H54 (cell line): ENCODE measurements around the gene PPP4R3B.

Experiments used
- DNase-seq: peaks from one replicate; pipeline ENCODE4 v3.0.0; 2011; ENCODE audit warnings: low spot score, mixed read lengths; ENCODE audit not compliant: insufficient read length
- FAIRE-seq: peaks from 3 replicates; lab custom pipeline; 2011; peaks lifted over from hg19 to GRCh38; lab: Jason Lieb, UNC
- POLR2A ChIP-seq: IDR thresholded peaks from 2 replicates; pipeline ENCODE4 v1.6.1; 2011; ENCODE audit warnings: low read depth, mild to moderate bottlenecking, low read length

Gene PPP4R3B

GRCh38 chr2:55511508-55512124 lies 105.8 kb downstream of the PPP4R3B start:
- DNase-seq: peak; percentile 7

GRCh38 chr2:55502590-55503141 lies 114.8 kb downstream of the PPP4R3B start:
- no peak for DNase-seq
- FAIRE-seq: no peak
- no peak for TF ChIP-seq POLR2A

More at GRCh38 chr2:55511508-55512124, 105.8 kb downstream of the PPP4R3B start:
- TF ChIP-seq POLR2A: no peak
- peak; percentile 87 for FAIRE-seq

- no peak for DNase-seq
- FAIRE-seq: peak; percentile 95
- TF ChIP-seq POLR2A: no peak
Observed at GRCh38 chr2:55500025-55500424, 117.4 kb downstream of the PPP4R3B start.

GRCh38 chr2:55498582-55498981 lies 118.8 kb downstream of the PPP4R3B start:
- no peak for DNase-seq
- peak; percentile 61 for FAIRE-seq
- TF ChIP-seq POLR2A: no peak
